Pons (tissue), 1 donor: Measurements from ENCODE around the gene CD300LG.
"Not testable (repeated sequence)": the region's sequence is repeated elsewhere in the genome, so short reads cannot be mapped to it uniquely, and the experiment has no call there.

ENCODE experiments used
- DNase-seq: peaks from one replicate; pipeline ENCODE4 v3.0.0-alpha.2; 2016; ENCODE audit warnings: low spot score

CD300LG gene

DNA sequence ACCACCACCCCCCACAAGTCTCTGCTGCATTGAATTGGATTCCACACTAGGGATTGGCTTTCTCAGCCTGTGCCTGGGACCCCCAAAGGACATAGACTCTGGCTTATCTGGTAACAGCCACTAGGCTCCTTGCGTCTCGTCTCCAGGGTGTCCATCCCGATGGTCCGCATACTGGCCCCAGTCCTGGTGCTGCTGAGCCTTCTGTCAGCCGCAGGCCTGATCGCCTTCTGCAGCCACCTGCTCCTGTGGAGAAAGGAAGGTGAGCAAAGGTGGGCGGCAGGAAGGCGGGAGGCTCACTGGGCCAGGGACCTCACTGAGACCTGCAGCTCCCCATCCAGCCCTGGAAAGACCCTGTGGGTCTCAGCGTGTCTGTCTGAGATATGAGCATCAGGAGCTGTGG, 8.1 kb downstream of the CD300LG start:
- no peak for DNase-seq

DNA sequence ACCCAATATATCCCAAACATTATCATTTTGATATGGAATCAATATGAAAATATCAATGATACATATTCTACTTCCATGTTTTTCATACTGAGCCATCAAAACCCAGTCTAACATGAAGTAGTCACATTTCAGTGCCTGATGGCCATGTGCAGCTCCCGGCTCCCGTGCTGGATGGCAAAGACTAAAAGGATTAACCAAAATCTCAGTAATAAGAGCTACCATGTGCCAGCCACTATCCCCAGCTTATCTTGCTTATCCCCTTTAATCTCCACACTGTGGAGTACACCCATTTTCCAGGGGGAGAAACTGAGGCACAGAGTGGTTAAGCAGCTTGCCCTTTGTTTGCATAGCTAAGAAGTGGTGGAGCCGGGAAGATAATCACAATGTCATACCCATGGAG, 9.2 kb downstream of the CD300LG start:
- DNase-seq = no peak

- DNase-seq = no peak
Measured at GRCh38 chr17:43857141-43857540, 10.2 kb downstream of the CD300LG start.

GRCh38 chr17:43857957-43858600, 11.1 kb downstream of the CD300LG start:
- no peak for DNase-seq

DNA sequence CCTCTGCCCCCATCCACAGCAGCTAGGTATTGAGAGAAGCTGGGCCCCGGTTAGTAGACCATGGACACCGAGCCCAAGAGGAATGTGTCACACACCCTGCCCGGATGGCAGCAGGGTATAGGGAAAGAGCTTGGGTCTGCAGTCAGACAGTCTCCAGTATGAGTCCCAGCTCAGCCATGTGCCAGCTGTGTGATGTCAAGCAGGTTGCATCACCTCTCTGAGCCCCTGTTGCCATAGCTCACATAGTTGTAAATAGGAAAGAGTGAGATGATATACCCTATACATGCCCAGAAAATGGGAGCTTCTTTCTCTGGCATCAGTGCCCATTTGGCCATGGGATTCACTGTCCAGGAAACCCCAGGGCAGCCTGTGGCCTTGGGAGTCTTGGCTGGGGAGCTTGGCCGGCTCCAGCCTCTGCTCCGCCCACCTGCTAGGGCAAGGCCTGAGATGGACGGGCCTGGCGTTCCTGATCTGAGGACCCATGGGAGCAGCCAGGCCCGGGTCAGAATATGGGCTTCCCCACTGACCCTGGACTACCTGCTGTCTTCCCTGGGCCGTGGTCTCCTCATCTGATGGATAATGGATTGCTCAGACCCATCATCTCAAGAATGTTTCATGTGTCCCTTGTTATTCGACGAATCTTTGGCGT, 13.2 kb downstream of the CD300LG start:
- DNase-seq = no peak

DNA sequence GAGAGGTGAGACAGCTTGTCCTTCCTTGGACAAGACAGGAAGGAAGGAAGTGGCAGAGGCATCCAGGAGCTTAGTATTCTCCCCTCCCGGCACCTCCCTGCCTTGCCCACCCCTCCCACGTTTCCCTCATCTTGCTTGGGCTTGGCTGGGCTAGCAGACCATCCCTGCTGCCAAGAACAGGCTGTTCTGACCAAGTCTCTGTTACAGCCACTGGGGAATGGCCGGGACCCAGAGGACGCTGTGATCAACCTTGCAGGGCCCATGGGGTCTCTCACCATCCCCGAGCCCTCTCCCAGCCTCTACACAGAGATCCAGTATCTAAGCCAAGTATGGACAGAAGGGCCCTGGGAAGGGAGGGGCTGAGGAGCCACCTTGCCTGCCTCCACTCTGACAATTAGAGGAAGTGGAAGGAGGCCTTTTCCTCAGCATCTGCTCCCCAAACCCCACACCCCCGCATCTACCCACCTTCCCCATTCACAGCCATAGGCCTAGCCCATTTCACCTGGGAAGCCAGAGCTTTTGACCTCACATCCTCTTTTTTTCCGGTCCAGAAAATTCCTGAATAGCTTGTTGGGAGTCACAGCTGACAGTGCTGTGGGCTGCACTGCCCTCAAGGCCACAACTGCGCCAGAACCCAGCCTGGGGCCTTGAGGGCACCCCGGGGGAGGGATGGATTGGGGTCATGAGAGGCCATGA, 14.1 kb downstream of the CD300LG start:
- no peak for DNase-seq

DNA sequence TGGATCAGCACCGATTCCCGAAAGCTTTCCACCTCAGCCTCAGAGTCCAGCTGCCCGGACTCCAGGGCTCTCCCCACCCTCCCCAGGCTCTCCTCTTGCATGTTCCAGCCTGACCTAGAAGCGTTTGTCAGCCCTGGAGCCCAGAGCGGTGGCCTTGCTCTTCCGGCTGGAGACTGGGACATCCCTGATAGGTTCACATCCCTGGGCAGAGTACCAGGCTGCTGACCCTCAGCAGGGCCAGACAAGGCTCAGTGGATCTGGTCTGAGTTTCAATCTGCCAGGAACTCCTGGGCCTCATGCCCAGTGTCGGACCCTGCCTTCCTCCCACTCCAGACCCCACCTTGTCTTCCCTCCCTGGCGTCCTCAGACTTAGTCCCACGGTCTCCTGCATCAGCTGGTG, 15.0 kb downstream of the CD300LG start:
- no peak for DNase-seq

GRCh38 chr17:43864161-43864984, 17.4 kb downstream of the CD300LG start:
- no peak for DNase-seq

DNA sequence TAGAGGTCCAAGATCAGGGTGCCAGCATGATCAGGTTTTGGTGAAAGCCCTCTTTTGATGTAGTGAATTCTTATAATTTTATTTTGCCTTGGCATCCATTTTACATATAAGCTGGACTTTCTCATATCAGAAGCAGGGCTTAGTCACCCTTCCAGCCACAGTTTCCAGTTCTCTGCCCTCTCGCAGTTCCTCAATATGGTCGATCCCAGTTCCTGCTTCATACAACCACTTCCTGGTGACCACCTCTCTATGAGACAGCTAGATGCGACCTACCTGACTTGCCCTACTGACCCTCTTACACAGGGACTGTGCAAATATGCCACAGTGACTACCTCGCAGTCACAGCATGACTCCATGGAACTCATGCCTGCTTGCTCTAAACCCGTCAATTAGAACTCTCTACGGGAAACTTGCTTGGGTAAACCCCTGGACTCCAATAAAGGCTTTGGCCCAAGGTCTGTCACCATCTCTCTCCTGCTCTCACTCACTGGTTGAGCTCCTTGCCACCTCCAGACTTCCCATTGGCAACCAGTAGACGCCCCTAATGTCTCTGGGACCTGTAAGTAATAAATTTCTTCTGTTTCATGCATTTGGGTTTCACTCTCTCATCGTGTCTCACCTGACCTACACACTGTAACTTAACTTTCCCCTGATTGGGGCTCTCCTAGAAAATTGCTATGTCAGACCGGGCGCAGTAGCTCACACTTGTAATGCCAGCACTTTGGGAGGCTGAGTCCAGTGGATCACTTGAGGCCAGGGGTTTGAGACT, 21.4 kb downstream of the CD300LG start:
- DNase-seq = no peak

DNA sequence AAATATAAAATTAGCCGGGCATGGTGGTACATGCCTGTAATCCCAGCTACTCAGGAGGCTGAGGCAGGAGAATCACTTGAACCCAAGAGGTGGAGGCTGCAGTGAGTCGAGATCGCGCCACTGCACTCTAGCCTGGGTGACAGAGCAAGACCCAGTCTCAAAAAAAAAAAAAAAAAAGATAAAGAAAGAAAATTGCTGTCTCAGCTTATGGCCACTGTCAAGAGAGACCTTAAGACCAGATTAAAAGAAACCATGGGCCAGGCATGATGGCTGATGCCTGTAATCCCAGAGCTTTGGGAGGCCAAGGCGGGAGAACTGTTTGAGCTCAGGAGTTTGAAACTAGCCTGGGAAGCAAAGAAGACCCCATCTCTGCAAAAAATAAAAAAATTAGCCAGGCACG, 22.1 kb downstream of the CD300LG start:
- not testable (repeated sequence) for DNase-seq

GRCh38 chr17:43871946-43872690, 25.1 kb downstream of the CD300LG start:
- DNase-seq = no peak

- no peak for DNase-seq
Measured at GRCh38 chr17:43873091-43873490, 26.1 kb downstream of the CD300LG start.

DNA sequence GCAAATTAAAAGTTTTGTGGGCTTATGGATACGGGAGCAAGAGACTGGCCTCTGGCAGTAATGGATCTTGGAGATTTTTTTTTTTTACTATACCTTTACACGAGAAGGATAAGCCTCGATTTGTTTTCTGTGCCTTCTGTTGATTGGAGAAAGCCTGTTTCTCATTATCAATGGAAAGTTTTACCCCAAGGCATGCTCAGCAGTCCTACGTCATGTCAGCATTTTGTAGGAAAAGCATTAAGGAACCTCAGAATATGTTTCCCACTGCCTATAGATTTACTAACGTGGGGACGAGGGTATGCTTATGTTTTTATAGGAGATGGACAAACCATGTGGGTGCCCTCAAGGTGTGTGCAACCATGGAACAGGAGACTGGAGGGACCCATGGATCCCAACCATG, 26.8 kb downstream of the CD300LG start:
- DNase-seq = no peak

DNA sequence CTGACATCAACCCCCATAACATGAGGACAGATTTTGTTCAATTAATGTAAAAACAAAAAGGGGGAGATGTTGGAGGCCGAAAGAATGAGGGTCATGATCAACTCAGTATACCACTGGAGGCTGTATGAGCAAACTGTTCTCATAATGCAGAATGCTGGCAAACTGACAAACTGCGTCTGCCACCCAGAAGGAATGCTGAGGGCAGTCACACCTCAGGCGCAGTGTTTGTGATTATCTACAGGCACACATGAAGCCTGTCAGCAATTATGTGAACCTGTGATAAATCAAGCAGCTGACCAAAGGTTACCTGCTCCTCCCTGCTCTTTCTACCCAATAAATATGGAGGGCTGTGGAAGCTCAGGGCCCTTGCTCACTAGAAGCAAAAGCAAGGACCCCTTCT, 27.3 kb downstream of the CD300LG start:
- DNase-seq = no peak

GRCh38 chr17:43875476-43876147, 28.6 kb downstream of the CD300LG start:
- no peak for DNase-seq

DNA sequence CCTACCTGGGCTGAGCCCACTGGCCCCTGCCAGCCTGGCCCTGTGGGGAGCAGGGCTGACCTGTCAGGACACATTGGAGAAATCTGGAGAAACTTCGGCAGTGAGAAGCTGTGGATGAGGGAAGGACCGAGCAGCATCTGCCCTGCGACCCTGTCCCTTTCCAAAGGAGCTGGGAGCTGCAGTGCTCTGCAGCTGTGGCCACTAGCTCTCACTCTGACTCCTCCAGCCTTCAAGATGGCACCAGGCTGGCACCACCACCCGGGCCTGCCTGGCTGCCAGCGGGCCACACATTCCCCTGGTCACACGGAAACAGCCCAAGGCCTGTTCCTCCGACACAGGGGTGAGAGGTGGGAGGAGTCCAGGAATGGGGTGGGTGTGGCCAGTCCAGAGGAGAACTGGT, 30.1 kb downstream of the CD300LG start:
- no peak for DNase-seq

DNA sequence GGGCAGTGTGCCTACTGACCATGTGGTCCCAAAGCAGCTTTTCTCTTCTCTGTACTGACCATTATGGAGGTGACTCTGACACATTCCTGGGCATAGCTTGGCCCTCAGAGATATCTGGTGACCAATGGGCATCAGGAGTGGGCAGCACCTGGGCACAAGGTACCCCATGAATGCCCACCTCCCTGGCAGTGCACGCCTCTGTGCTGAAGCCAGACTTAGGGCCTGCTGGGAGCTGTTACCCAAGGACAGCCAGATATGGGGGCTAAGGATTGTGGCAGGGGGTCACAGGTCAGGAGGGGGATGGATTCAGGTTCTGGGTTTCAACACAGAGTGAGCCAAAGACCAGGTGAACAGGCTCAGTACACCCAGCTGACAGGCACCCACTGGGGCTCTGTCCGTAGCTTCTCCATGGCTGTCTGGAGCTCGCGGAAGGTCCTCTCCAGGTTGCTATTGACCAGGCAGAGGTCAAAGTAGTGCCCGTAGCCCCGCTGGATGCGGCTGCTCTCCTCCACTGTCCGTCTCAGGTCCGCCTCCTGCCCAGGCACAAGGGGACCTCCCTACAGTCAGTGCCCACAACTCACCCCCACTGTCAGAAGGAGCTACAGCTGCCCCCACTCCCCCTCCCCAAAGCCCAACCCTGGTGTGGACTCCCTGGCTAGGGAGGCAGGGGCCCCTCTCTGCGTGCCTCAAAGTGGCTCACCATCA, 30.6 kb downstream of the CD300LG start:
- no peak for DNase-seq

DNA sequence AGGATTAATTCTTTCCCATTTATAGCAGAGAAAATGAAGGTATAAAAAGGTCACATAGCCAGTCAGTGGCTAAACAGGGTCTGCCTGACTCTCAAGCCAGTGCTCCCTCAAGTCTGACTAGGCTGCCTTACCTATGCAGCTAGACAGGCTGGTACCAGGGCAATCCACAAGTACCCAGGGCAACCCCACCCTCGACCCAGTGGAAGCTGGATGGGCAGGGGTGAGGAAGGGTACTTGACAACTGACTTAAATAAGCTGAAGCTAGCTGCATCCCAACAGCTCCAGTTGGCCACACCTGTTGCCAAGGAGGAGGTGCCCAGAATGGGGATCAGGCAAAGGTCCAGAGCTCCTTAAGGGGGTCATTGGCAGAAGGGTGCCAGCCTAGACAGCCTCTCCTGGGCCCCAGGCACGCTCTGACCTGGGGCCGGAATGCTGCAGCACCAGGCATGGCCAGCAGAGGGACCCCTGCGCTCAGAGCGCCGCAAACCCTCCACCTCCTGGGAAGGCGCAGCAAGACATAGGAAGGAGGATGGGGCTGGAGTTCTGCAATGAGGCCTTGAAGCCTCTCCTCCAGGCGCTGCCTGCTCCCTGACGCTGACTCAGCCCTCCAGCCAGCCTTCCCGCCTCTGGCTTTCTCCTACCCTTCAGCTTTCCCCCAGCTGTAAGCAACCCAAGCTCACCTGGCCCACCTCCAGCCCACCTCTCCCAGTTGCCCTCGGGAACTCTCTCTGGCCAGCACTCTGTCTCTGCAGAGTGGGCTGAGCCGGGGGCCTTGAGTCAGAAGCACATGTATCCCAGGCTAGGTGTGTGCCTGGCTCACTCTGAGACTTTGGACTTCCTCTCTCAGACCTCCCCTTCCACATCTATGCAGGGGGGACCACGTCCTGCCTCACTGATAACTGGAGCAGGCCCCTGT, 31.5 kb downstream of the CD300LG start:
- DNase-seq = peak; percentile 44
